Measurements from ENCODE around the gene RAB3A. TPM values are rescaled to one million over a fixed set of nuclear protein-coding genes. Genes with fewer than 3 reads are reported as not detected.
A peak's percentile ranks its signal among the peaks of the same experiment; 100 is the strongest.

The RAB3A gene
- total and polyA plus RNA-seq, 8 donors: 0.87 to 2.2 (median 2.0) TPM; not detected in 1

- Histone ChIP-seq H3K27ac (no peak overlapping the region), H3K4me3 (no peak overlapping the region), H3K27me3 (no peaks in the 10 kb centered on the region), H3K36me3 (no peaks in the 10 kb centered on the region), H3K4me1 (peaks cover 18 to 31% (median 28%) of the 10 kb centered on the region in 4 donors), H3K9me3 (no peaks in the 10 kb centered on the region)
- no peak for TF ChIP-seq CTCF (IDR thresholded peaks at IDR 0.05)
- TF ChIP-seq POLR2AphosphoS5 (IDR thresholded peaks at IDR 0.05): no peak
- TF ChIP-seq POLR2A (IDR thresholded peaks at IDR 0.05): no peak
- TF ChIP-seq EP300 (IDR thresholded peaks at IDR 0.05): no peak
- intact Hi-C loops (cut with DNase I; ENCODE audit: low total_unique reads): no loop called here
- WGBS, 5 donors: 82 to 95% (median 90%) methylated on average over 4 of the region's 4 CpGs
- DNase-seq: no peak
Observed at GRCh38 chr19:18190278-18190677, 13.6 kb downstream of the RAB3A start.

- Histone ChIP-seq H3K4me3 (no peak overlapping the region), H3K36me3 (no peaks in the 10 kb centered on the region), H3K27me3 (no peaks in the 10 kb centered on the region), H3K27ac (no peak overlapping the region), H3K4me1 (peaks cover 0 to 7% (median 2%) of the 10 kb centered on the region in 4 donors), H3K9me3 (no peaks in the 10 kb centered on the region)
- intact Hi-C loops (cut with DNase I; ENCODE audit: low total_unique reads): no loop called here
- TF ChIP-seq CTCF (IDR thresholded peaks at IDR 0.05) (no peak), POLR2AphosphoS5 (IDR thresholded peaks at IDR 0.05) (no peak), POLR2A (IDR thresholded peaks at IDR 0.05) (no peak), EP300 (IDR thresholded peaks at IDR 0.05) (no peak)
- 58 to 77% (median 75%) methylated on average over 6 of the region's 6 CpGs for WGBS, 5 donors
- no peak for DNase-seq
Observed at GRCh38 chr19:18185538-18185937, 18.3 kb downstream of the RAB3A start.

GRCh38 chr19:18183529-18183928 lies 20.3 kb downstream of the RAB3A start:
- H3K4me3 ChIP-seq: no peak overlapping the region
- peak in 1 of 2 donors; percentile 40 for DNase-seq
- H3K4me1 ChIP-seq: peaks cover 0 to 7% (median 2%) of the 10 kb centered on the region in 4 donors
- TF ChIP-seq EP300 (IDR thresholded peaks at IDR 0.05) (no peak), CTCF (IDR thresholded peaks at IDR 0.05) (no peak), POLR2AphosphoS5 (IDR thresholded peaks at IDR 0.05) (no peak), POLR2A (IDR thresholded peaks at IDR 0.05) (no peak)
- H3K9me3 ChIP-seq: no peaks in the 10 kb centered on the region
- peaks cover 0 to 6% (median 0%) of the 10 kb centered on the region in 4 donors for H3K36me3 ChIP-seq
- H3K27me3 ChIP-seq: no peaks in the 10 kb centered on the region
- intact Hi-C loops (cut with DNase I; ENCODE audit: low total_unique reads): no loop called here
- H3K27ac ChIP-seq: peak overlapping the region in 2 of 5 donors; percentile 38 to 47

- H3K27me3 ChIP-seq: no peaks in the 10 kb centered on the region
- intact Hi-C loops (cut with DNase I; ENCODE audit: low total_unique reads): no loop called here
- no peak for DNase-seq
- H3K4me1 ChIP-seq: peaks cover under 1 to 25% (median 9%) of the 10 kb centered on the region in 4 donors
- H3K4me3 ChIP-seq: no peak overlapping the region
- TF ChIP-seq POLR2AphosphoS5 (IDR thresholded peaks at IDR 0.05): no peak
- TF ChIP-seq CTCF (IDR thresholded peaks at IDR 0.05): no peak
- TF ChIP-seq POLR2A (IDR thresholded peaks at IDR 0.05): no peak
- TF ChIP-seq EP300 (IDR thresholded peaks at IDR 0.05): no peak
- 81 to 93% (median 86%) methylated on average over 5 of the region's 5 CpGs for WGBS, 5 donors
- H3K9me3 ChIP-seq: no peaks in the 10 kb centered on the region
- H3K27ac ChIP-seq: no peak overlapping the region
- H3K36me3 ChIP-seq: peaks cover 4 to 40% (median 18%) of the 10 kb centered on the region in 4 donors
Observed at GRCh38 chr19:18179957-18180356, 23.9 kb downstream of the RAB3A start.

All from stomach (tissue), 9 donors.